ENCODE measurements around the gene ARMC3. TPM values are rescaled to one million over a fixed set of nuclear protein-coding genes. Genes with fewer than 3 reads are reported as not detected.

The ARMC3 gene
- total RNA-seq, 1 donor from 2014 or later: not detected

- DNase-seq: no peak
- Mint-ChIP-seq H3K27me3 (ENCODE audit: unreplicated experiment) (no peaks in the 10 kb centered on the region), H3K9me3 (ENCODE audit: unreplicated experiment) (peaks cover 4% of the 10 kb centered on the region), H3K36me3 (ENCODE audit: unreplicated experiment) (no peaks in the 10 kb centered on the region), H3K4me3 (ENCODE audit: unreplicated experiment) (no peak overlapping the region), H3K27ac (ENCODE audit: unreplicated experiment) (no peak overlapping the region), H3K4me1 (ENCODE audit: low read depth, unreplicated experiment) (peaks cover 10% of the 10 kb centered on the region)
- no peak for TF ChIP-seq CTCF (IDR thresholded peaks at IDR 0.05; ENCODE audit: partially characterized antibody, unreplicated experiment)
These were observed 153.4 kb downstream of the ARMC3 start for GRCh38 chr10:23081221-23081750.

- peaks cover 4% of the 10 kb centered on the region for H3K9me3 Mint-ChIP-seq (ENCODE audit: unreplicated experiment)
- H3K4me1 Mint-ChIP-seq (ENCODE audit: low read depth, unreplicated experiment): peaks cover 10% of the 10 kb centered on the region
- DNase-seq: no peak
- no peak for TF ChIP-seq CTCF (IDR thresholded peaks at IDR 0.05; ENCODE audit: partially characterized antibody, unreplicated experiment)
- peaks cover 2% of the 10 kb centered on the region for H3K27me3 Mint-ChIP-seq (ENCODE audit: unreplicated experiment)
- no peaks in the 10 kb centered on the region for H3K36me3 Mint-ChIP-seq (ENCODE audit: unreplicated experiment)
- no peak overlapping the region for H3K4me3 Mint-ChIP-seq (ENCODE audit: unreplicated experiment)
- H3K27ac Mint-ChIP-seq (ENCODE audit: unreplicated experiment): no peak overlapping the region
These were observed 154.0 kb downstream of the ARMC3 start for GRCh38 chr10:23081891-23082290.

Other genes with a start within 250 kb of the ARMC3 start
- 20.7 TPM for gene PIP4K2A, start 213.5 kb upstream of the ARMC3 start, total RNA-seq (ENCODE audit: unreplicated experiment)
- gene MSRB2, start 167.5 kb downstream of the ARMC3 start, total RNA-seq (ENCODE audit: unreplicated experiment): 31.3 TPM

Measured in glutamatergic neuron (in vitro differentiated cells).